Psoas muscle (tissue), 8 donors: ENCODE measurements around the gene PFKP. TPM values are rescaled to one million over a fixed set of nuclear protein-coding genes. Genes with fewer than 3 reads are reported as not detected.

Experiments used
- ATAC-seq, 4 donors: fragments of 200-7000 bp; cut with Tn5 transposase; one replicate each; pipeline ENCODE4 v1.9.1; 2020; ENCODE audit warnings: moderate library complexity in 3 of 4, mild to moderate bottlenecking in 2 of 4
- DNase-seq, 2 donors: peaks; one replicate each; pipeline ENCODE4 v3.0.0-alpha.2; 2020
- H3K27ac ChIP-seq: fragments of 200-600 bp; one replicate; pipeline ENCODE4 v1.8.0; 2022
- H3K27me3 ChIP-seq, 3 donors: fragments of 200-600 bp in 1 of 3; one replicate each; pipeline versions ENCODE4 v1.6.1 to v1.8.0; 2013 to 2022; ENCODE audit warnings: low read length in 2 of 3, mild to moderate bottlenecking in 2 of 3, moderate library complexity in 1 of 3; ENCODE audit not compliant: insufficient read depth in 3 of 3
- H3K36me3 ChIP-seq, 2 donors: fragments of 200-600 bp in 1 of 2; one replicate each; pipeline versions ENCODE4 v1.6.1 to v1.8.0; 2013 to 2022; ENCODE audit warnings: low read depth in 1 of 2, mild to moderate bottlenecking in 1 of 2, moderate library complexity in 1 of 2; ENCODE audit not compliant: insufficient read depth in 1 of 2
- H3K4me1 ChIP-seq: fragments of 200-600 bp; one replicate; pipeline ENCODE4 v1.8.0; 2022
- H3K4me3 ChIP-seq: fragments of 200-600 bp; one replicate; pipeline ENCODE4 v1.8.0; 2022; ENCODE audit warnings: mild to moderate bottlenecking
- H3K9me3 ChIP-seq: fragments of 200-600 bp; one replicate; pipeline ENCODE4 v1.8.0; 2022
- WGBS, 3 donors: extraction: QIAGEN DNeasy Blood & Tissue Kit; methylation state at CpG; one replicate each; pipeline versions ENCODE4 v1.1.6 to v1.1.7; 2013; 5-methylcytosine and 5-hydroxymethylcytosine counted together
- intact Hi-C, 2 donors: fragments of 100-400 bp; cut with DNase I; formaldehyde crosslinking; loops; one replicate each; pipeline versions ENCODE4 v1.11.0 to v1.14.2; 2022
- polyA plus RNA-seq, 3 donors: library from polyadenylated mRNA; stranded (reverse); fragments of 200-250 nt; gene quantifications; one replicate each; pipeline ENCODE4 v1.2.3, GENCODE V29; 2013
- total RNA-seq, 4 donors: library from RNA; stranded (reverse); fragmentation: NEBNext Ultra II Directional in 2 of 4; extraction: Animal tissue kit (Norgen Biotek cat#: 25700) in 2 of 4; gene quantifications; one replicate each; pipeline versions ENCODE4 v1.2.1 to v1.2.4, GENCODE V29; 2021 to 2023
- TF ChIP-seq, protein P1 (sequence below): fragments of 200-600 bp; IDR thresholded peaks from one replicate; pipeline ENCODE4 v1.8.0; 2022; ENCODE audit warnings: antibody characterized with exemption
- donor health status: healthy with polysubstance abuse.
- donor health status: DM: no; HTN: no; CAD: no; lungs with moderate emphysema.
- donor health status: Bipolar disorder and iron deficiency.
- donor health status: healthy.
- donor health status: DM: yes; HTN: yes; CAD: no.
- donor health status: DM: no; HTN: no; CAD: no.
- donor health status: DM: no; HTN: no; CAD: no.
- donor health status: DM: yes; HTN: yes; CAD: no.

Gene PFKP
- total and polyA plus RNA-seq, 7 donors = 12.2 to 104 (median 33.4) TPM

DNA sequence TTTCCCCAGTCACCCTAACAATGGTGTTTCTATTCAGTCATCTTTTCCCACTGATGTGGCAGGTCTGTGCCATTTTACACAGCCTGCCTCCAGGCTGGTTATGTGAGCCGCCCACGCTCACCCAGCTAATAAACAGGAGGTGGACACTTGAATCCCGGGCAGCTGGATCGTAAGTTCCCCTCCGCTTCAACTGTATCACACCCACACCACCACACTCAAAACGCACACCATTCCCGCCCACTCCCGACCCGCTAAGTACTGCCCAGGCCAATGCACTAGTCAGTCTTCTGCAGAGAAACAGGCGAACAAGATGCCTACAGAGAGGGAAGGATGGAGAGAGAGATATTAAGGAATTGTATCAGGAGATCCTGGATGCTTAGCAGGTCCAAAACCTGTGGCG, 38.9 kb upstream of the PFKP start:
- 76 to 89% (median 79%) methylated on average over 11 of the region's 11 CpGs for WGBS, 3 donors
- intact Hi-C loops = no loop called here
- DNase-seq (no peak), ATAC-seq (no peak)
- H3K4me3 ChIP-seq = no peak overlapping the region
- no peak overlapping the region for H3K27ac ChIP-seq
- H3K27me3 ChIP-seq = peaks cover 0 to 3% (median 0%) of the 10 kb centered on the region in 3 donors
- TF ChIP-seq, protein P1, sequence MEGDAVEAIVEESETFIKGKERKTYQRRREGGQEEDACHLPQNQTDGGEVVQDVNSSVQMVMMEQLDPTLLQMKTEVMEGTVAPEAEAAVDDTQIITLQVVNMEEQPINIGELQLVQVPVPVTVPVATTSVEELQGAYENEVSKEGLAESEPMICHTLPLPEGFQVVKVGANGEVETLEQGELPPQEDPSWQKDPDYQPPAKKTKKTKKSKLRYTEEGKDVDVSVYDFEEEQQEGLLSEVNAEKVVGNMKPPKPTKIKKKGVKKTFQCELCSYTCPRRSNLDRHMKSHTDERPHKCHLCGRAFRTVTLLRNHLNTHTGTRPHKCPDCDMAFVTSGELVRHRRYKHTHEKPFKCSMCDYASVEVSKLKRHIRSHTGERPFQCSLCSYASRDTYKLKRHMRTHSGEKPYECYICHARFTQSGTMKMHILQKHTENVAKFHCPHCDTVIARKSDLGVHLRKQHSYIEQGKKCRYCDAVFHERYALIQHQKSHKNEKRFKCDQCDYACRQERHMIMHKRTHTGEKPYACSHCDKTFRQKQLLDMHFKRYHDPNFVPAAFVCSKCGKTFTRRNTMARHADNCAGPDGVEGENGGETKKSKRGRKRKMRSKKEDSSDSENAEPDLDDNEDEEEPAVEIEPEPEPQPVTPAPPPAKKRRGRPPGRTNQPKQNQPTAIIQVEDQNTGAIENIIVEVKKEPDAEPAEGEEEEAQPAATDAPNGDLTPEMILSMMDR = no peak
- H3K9me3 ChIP-seq = peaks cover 6% of the 10 kb centered on the region
- H3K36me3 ChIP-seq = no peaks in the 10 kb centered on the region
- no peaks in the 10 kb centered on the region for H3K4me1 ChIP-seq

DNA sequence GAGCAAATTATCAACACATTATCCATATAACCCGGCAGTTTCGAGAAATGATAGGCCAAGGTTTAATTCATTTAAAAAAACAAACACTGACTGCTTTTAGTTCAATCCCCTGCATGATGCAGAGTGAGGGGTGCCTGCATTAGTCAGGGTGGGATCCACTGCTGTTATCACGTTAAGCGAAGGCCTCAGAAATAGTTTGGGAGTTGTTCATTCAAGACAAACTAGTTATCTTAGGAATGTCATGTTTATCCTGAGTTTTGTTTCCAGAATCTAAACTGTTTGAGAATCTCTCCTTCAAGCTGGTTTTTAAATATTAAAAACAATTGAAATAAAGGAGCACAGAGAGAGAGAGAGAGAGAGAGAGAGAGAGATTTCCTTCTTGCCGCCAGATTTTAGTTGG, 36.6 kb upstream of the PFKP start:
- WGBS, 3 donors = 63 to 72% (median 64%) methylated on average over 5 of the region's 5 CpGs
- ATAC-seq (no peak), DNase-seq (no peak)
- intact Hi-C loops = no loop called here
- H3K4me1 ChIP-seq = no peaks in the 10 kb centered on the region
- no peak overlapping the region for H3K4me3 ChIP-seq
- H3K27ac ChIP-seq = no peak overlapping the region
- peaks cover 0 to 9% (median 0%) of the 10 kb centered on the region in 3 donors for H3K27me3 ChIP-seq
- TF ChIP-seq, protein P1 = no peak
- no peaks in the 10 kb centered on the region for H3K36me3 ChIP-seq
- H3K9me3 ChIP-seq = no peaks in the 10 kb centered on the region

DNA sequence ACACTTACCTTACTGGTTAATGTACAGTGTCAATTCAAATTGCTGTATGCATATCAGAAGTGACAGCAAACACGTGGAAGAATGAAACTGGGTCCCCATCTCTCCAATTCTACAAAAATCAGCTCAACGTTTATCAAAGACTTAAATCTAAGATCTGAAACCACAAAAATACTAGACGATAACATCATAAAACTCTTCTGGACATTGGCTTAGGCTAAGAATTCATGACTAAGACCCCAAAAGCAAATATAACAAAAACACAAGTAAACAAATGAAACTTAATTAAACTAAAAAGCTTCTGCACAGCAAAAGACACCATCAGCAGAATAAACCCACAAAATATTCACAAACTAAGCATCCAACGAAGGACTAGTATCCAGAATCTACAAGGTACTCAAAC, 35.9 kb upstream of the PFKP start:
- no peak for DNase-seq
- TF ChIP-seq, protein P1 = no peak
- H3K4me1 ChIP-seq = no peaks in the 10 kb centered on the region
- intact Hi-C loops = no loop called here
- H3K9me3 ChIP-seq = no peaks in the 10 kb centered on the region
- no peaks in the 10 kb centered on the region for H3K36me3 ChIP-seq
- peaks cover 0 to 9% (median 0%) of the 10 kb centered on the region in 3 donors for H3K27me3 ChIP-seq
- H3K4me3 ChIP-seq = no peak overlapping the region
- 62 to 70% (median 66%) methylated on average over 4 of the region's 4 CpGs for WGBS, 3 donors
- ATAC-seq = no peak
- no peak overlapping the region for H3K27ac ChIP-seq

DNA sequence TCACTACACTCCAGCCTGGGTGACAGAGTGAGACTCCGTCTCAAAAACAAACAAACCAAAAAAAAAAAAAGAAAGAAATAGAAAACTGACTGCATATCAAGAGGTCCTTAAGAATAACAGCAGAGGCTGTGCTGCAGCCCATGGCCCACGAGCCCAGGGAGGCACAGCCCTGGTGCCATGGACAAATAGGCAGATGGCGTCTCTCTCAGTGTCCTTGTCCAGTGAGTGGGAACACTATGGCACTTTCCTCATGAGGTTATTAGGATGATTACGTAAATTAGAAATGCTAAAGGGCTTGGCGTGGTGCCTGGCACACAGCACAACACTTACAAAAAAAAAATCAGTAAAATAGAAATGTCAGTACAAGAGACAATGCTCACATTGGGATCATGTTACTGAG, 33.4 kb upstream of the PFKP start:
- WGBS, 3 donors = 51% methylated on average over 5 of the region's 5 CpGs
- DNase-seq = no peak
- intact Hi-C loops = no loop called here
- H3K4me3 ChIP-seq = no peak overlapping the region
- H3K27ac ChIP-seq = no peak overlapping the region
- H3K27me3 ChIP-seq = peaks cover 0 to 10% (median 0%) of the 10 kb centered on the region in 3 donors
- H3K4me1 ChIP-seq = no peaks in the 10 kb centered on the region
- no peaks in the 10 kb centered on the region for H3K9me3 ChIP-seq
- no peak for ATAC-seq
- no peaks in the 10 kb centered on the region for H3K36me3 ChIP-seq
- TF ChIP-seq, protein P1 = no peak

DNA sequence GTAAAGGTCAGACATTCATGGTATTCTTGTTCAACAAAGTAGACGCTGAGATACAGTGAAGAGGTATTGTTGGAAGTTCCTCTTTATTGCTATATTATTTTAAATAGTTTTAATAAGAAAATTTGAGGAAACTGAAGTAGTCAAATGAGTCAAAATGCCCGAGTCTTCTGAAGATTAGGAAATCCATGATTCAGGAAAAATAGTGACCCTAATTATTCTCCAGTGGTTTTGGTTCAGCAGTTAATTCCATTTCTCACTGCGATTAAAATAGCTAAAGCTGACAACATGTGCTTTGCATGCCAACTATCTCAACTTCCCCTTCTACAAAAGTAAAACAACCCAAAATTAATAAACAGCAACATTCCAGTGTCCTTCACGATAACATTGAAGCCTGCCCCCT, 32.7 kb upstream of the PFKP start:
- ATAC-seq (no peak), DNase-seq (no peak)
- Histone ChIP-seq H3K4me1 (no peaks in the 10 kb centered on the region), H3K27ac (no peak overlapping the region), H3K36me3 (no peaks in the 10 kb centered on the region), H3K4me3 (no peak overlapping the region), H3K9me3 (no peaks in the 10 kb centered on the region), H3K27me3 (peaks cover 0 to 10% (median 0%) of the 10 kb centered on the region in 3 donors)
- intact Hi-C loops = no loop called here
- 61 to 63% (median 62%) methylated on average over 4 of the region's 4 CpGs for WGBS, 3 donors
- TF ChIP-seq, protein P1 = no peak
